Colonic mucosa (tissue), 4 donors: ENCODE data around the gene ATG7. TPM values are rescaled to one million over a fixed set of nuclear protein-coding genes. Genes with fewer than 3 reads are reported as not detected.
A peak's percentile ranks its signal among the peaks of the same experiment; 100 is the strongest.

Source experiments
- DNase-seq: peaks from one replicate; pipeline ENCODE4 v3.0.0-alpha.2; 2020
- H3K27ac ChIP-seq: fragments of 200-600 bp; one replicate; pipeline ENCODE4 v1.8.0; 2021
- H3K27me3 ChIP-seq: fragments of 200-600 bp; one replicate; pipeline ENCODE4 v1.8.0; 2021
- H3K36me3 ChIP-seq: fragments of 200-600 bp; one replicate; pipeline ENCODE4 v1.8.0; 2021
- H3K4me1 ChIP-seq: fragments of 200-600 bp; one replicate; pipeline ENCODE4 v1.8.0; 2021; ENCODE audit warnings: mild to moderate bottlenecking
- H3K4me3 ChIP-seq: fragments of 200-600 bp; one replicate; pipeline ENCODE4 v1.8.0; 2021
- H3K9ac ChIP-seq, 2 donors: one replicate each; pipeline ENCODE4 v1.7.0; 2013; ENCODE audit warnings: control low read depth in 2 of 2, low read depth in 2 of 2, low read length in 2 of 2
- H3K9me3 ChIP-seq: fragments of 200-600 bp; one replicate; pipeline ENCODE4 v1.8.0; 2021
- CTCF ChIP-seq: fragments of 200-600 bp; IDR thresholded peaks from one replicate; pipeline ENCODE4 v1.8.0; 2022; ENCODE audit warnings: antibody characterized with exemption, mild to moderate bottlenecking
- intact Hi-C: fragments of 100-400 bp; cut with DNase I; formaldehyde crosslinking; loops from one replicate; pipeline ENCODE4 v1.14.1; 2022
- total RNA-seq, 2 donors: library from RNA; stranded (reverse); fragmentation: NEBNext Ultra II Directional in 1 of 2; extraction: Animal tissue kit (Norgen Biotek cat#: 25700) in 1 of 2; gene quantifications; one replicate each; pipeline ENCODE4 v1.2.1, GENCODE V29; 2021
- donor health status: healthy.
- donor health status: DM: no; HTN: no; CAD: no.
- donor health status: DM: no; HTN: no; CAD: no.

Gene ATG7
- total RNA-seq, 2 donors from 2014 or later = 31.9 to 32.0 TPM

- H3K9ac ChIP-seq = no peak overlapping the region
- no peaks in the 10 kb centered on the region for H3K9me3 ChIP-seq
- no peak for TF ChIP-seq CTCF
- intact Hi-C loops = no loop called here
- no peak overlapping the region for H3K27ac ChIP-seq
- no peak overlapping the region for H3K4me3 ChIP-seq
- no peaks in the 10 kb centered on the region for H3K27me3 ChIP-seq
- no peak for DNase-seq
- no peaks in the 10 kb centered on the region for H3K36me3 ChIP-seq
- H3K4me1 ChIP-seq = no peaks in the 10 kb centered on the region
Observed at GRCh38 chr3:11543141-11543947, 271.1 kb downstream of the ATG7 start.

GRCh38 chr3:11543948-11544387 lies 271.8 kb downstream of the ATG7 start:
- no peak overlapping the region for H3K27ac ChIP-seq
- H3K9me3 ChIP-seq = no peaks in the 10 kb centered on the region
- TF ChIP-seq CTCF = no peak
- no peaks in the 10 kb centered on the region for H3K27me3 ChIP-seq
- H3K4me3 ChIP-seq = no peak overlapping the region
- DNase-seq = no peak
- H3K36me3 ChIP-seq = no peaks in the 10 kb centered on the region
- intact Hi-C loops = no loop called here
- H3K4me1 ChIP-seq = no peaks in the 10 kb centered on the region
- H3K9ac ChIP-seq = no peak overlapping the region

GRCh38 chr3:11544412-11545181 lies 272.4 kb downstream of the ATG7 start:
- TF ChIP-seq CTCF = no peak
- H3K4me3 ChIP-seq = no peak overlapping the region
- no peak overlapping the region for H3K9ac ChIP-seq
- H3K27ac ChIP-seq = peak overlapping the region; percentile 4
- no peaks in the 10 kb centered on the region for H3K4me1 ChIP-seq
- no peaks in the 10 kb centered on the region for H3K9me3 ChIP-seq
- intact Hi-C loops = no loop called here
- H3K27me3 ChIP-seq = no peaks in the 10 kb centered on the region
- no peak for DNase-seq
- H3K36me3 ChIP-seq = no peaks in the 10 kb centered on the region

- Histone ChIP-seq H3K27me3 (no peaks in the 10 kb centered on the region), H3K9ac (no peak overlapping the region), H3K4me1 (no peaks in the 10 kb centered on the region), H3K36me3 (no peaks in the 10 kb centered on the region), H3K4me3 (no peak overlapping the region), H3K27ac (peak overlapping the region; percentile 4), H3K9me3 (no peaks in the 10 kb centered on the region)
- TF ChIP-seq CTCF = no peak
- intact Hi-C loops = no loop called here
- no peak for DNase-seq
Observed at GRCh38 chr3:11545186-11545851, 273.1 kb downstream of the ATG7 start.

GRCh38 chr3:11546657-11547302 lies 274.6 kb downstream of the ATG7 start:
- intact Hi-C loops = no loop called here
- no peak for DNase-seq
- TF ChIP-seq CTCF = no peak
- Histone ChIP-seq H3K9me3 (no peaks in the 10 kb centered on the region), H3K27me3 (no peaks in the 10 kb centered on the region), H3K9ac (no peak overlapping the region), H3K4me3 (no peak overlapping the region), H3K36me3 (no peaks in the 10 kb centered on the region), H3K4me1 (no peaks in the 10 kb centered on the region), H3K27ac (no peak overlapping the region)
